ENCODE results near the gene MLIP.
"Not testable (repeated sequence)": the region's sequence is repeated elsewhere in the genome, so short reads cannot be mapped to it uniquely, and the experiment has no call there.

MLIP gene

GRCh38 chr6:54249812-54250211, 138.6 kb downstream of the MLIP start:
- WGBS (ENCODE audit: extremely low coverage, insufficient coverage, insufficient read length), result no CpG with 5 or more reads among the region's 2 CpGs
- H4K8ac ChIP-seq (ENCODE audit: low read depth, low read length), result not testable (repeated sequence)

GRCh38 chr6:54252496-54252895, 141.3 kb downstream of the MLIP start:
- no peak overlapping the region for H3K9ac ChIP-seq (ENCODE audit: low read length)
- H3K18ac ChIP-seq (ENCODE audit: low read length), result no peak overlapping the region
- no peaks in the 10 kb centered on the region for H3K36me3 ChIP-seq (ENCODE audit: control insufficient read depth in 1 of 2, insufficient read depth in 2 of 2, low read length in 2 of 2)
- H3K23ac ChIP-seq (ENCODE audit: low read length), result no peak overlapping the region
- no peak overlapping the region for H3K4me2 ChIP-seq (ENCODE audit: low read length)
- no CpG with 5 or more reads among the region's 1 CpG for WGBS (ENCODE audit: extremely low coverage, insufficient coverage, insufficient read length)
- no peak overlapping the region for H3K4me3 ChIP-seq (ENCODE audit: low read depth, low read length)
- no peak overlapping the region for H4K91ac ChIP-seq (ENCODE audit: low read depth, low read length)
- H3K4ac ChIP-seq (ENCODE audit: low read depth, low read length), result no peak overlapping the region
- no peaks in the 10 kb centered on the region for H3K79me1 ChIP-seq (ENCODE audit: low read length)
- no peak overlapping the region for H3K27ac ChIP-seq (ENCODE audit: low read depth, low read length)
- H3K14ac ChIP-seq (ENCODE audit: low read length), result no peak overlapping the region
- no peaks in the 10 kb centered on the region for H3K9me3 ChIP-seq (ENCODE audit: insufficient read depth, low read depth, low read length)
- H2AK5ac ChIP-seq (ENCODE audit: low read length), result no peak overlapping the region
- no peaks in the 10 kb centered on the region for H3K4me1 ChIP-seq (ENCODE audit: control insufficient read depth in 1 of 2, insufficient read depth in 2 of 2, low read length in 2 of 2)
- no peak for DNase-seq
- H2BK5ac ChIP-seq (ENCODE audit: low read depth, low read length, poor library complexity), result no peak overlapping the region
- H2AFZ ChIP-seq (ENCODE audit: insufficient read depth, low read length, poor library complexity), result no peak overlapping the region
- H4K8ac ChIP-seq (ENCODE audit: low read depth, low read length), result no peak overlapping the region
- no peaks in the 10 kb centered on the region for H3K27me3 ChIP-seq (ENCODE audit: insufficient read depth, low read length)
- H2BK120ac ChIP-seq (ENCODE audit: insufficient read depth, low read length, poor library complexity), result no peak overlapping the region
- no peaks in the 10 kb centered on the region for H3K79me2 ChIP-seq (ENCODE audit: control insufficient read depth, insufficient read depth, low read length, poor library complexity)
- H4K12ac ChIP-seq (ENCODE audit: low read depth, low read length), result no peak overlapping the region
- H2BK12ac ChIP-seq (ENCODE audit: low read length), result no peak overlapping the region

More at GRCh38 chr6:54249812-54250211, 138.6 kb downstream of the MLIP start:
- not testable (repeated sequence) for H3K18ac ChIP-seq (ENCODE audit: low read length); H4K91ac ChIP-seq (ENCODE audit: low read depth, low read length); H3K79me2 ChIP-seq (ENCODE audit: control insufficient read depth, insufficient read depth, low read length, poor library complexity); H2AK5ac ChIP-seq (ENCODE audit: low read length); H3K9ac ChIP-seq (ENCODE audit: low read length); H3K4me2 ChIP-seq (ENCODE audit: low read length); H3K23ac ChIP-seq (ENCODE audit: low read length); H2BK12ac ChIP-seq (ENCODE audit: low read length); DNase-seq; H2BK5ac ChIP-seq (ENCODE audit: low read depth, low read length, poor library complexity); H3K4me3 ChIP-seq (ENCODE audit: low read depth, low read length); H3K9me3 ChIP-seq (ENCODE audit: insufficient read depth, low read depth, low read length); H3K4ac ChIP-seq (ENCODE audit: low read depth, low read length); H3K4me1 ChIP-seq (ENCODE audit: control insufficient read depth in 1 of 2, insufficient read depth in 2 of 2, low read length in 2 of 2); H2AFZ ChIP-seq (ENCODE audit: insufficient read depth, low read length, poor library complexity); H3K36me3 ChIP-seq (ENCODE audit: control insufficient read depth in 1 of 2, insufficient read depth in 2 of 2, low read length in 2 of 2); H3K79me1 ChIP-seq (ENCODE audit: low read length); H4K12ac ChIP-seq (ENCODE audit: low read depth, low read length); H2BK120ac ChIP-seq (ENCODE audit: insufficient read depth, low read length, poor library complexity); H3K27ac ChIP-seq (ENCODE audit: low read depth, low read length); H3K27me3 ChIP-seq (ENCODE audit: insufficient read depth, low read length); H3K14ac ChIP-seq (ENCODE audit: low read length)

GRCh38 chr6:54252916-54253315, 141.7 kb downstream of the MLIP start:
- no peak overlapping the region for H4K91ac ChIP-seq (ENCODE audit: low read depth, low read length)
- no peak overlapping the region for H3K27ac ChIP-seq (ENCODE audit: low read depth, low read length)
- no peaks in the 10 kb centered on the region for H3K36me3 ChIP-seq (ENCODE audit: control insufficient read depth in 1 of 2, insufficient read depth in 2 of 2, low read length in 2 of 2)
- no peak overlapping the region for H3K23ac ChIP-seq (ENCODE audit: low read length)
- no peaks in the 10 kb centered on the region for H3K4me1 ChIP-seq (ENCODE audit: control insufficient read depth in 1 of 2, insufficient read depth in 2 of 2, low read length in 2 of 2)
- no peak overlapping the region for H2BK12ac ChIP-seq (ENCODE audit: low read length)
- H3K18ac ChIP-seq (ENCODE audit: low read length), result no peak overlapping the region
- H3K14ac ChIP-seq (ENCODE audit: low read length), result no peak overlapping the region
- no peak overlapping the region for H2AFZ ChIP-seq (ENCODE audit: insufficient read depth, low read length, poor library complexity)
- no peak for DNase-seq
- no peak overlapping the region for H3K9ac ChIP-seq (ENCODE audit: low read length)
- no peak overlapping the region for H3K4me3 ChIP-seq (ENCODE audit: low read depth, low read length)
- no peak overlapping the region for H3K4me2 ChIP-seq (ENCODE audit: low read length)
- H3K9me3 ChIP-seq (ENCODE audit: insufficient read depth, low read depth, low read length), result no peaks in the 10 kb centered on the region
- H3K79me2 ChIP-seq (ENCODE audit: control insufficient read depth, insufficient read depth, low read length, poor library complexity), result no peaks in the 10 kb centered on the region
- H4K12ac ChIP-seq (ENCODE audit: low read depth, low read length), result no peak overlapping the region
- H3K4ac ChIP-seq (ENCODE audit: low read depth, low read length), result no peak overlapping the region
- no peak overlapping the region for H2AK5ac ChIP-seq (ENCODE audit: low read length)
- H2BK120ac ChIP-seq (ENCODE audit: insufficient read depth, low read length, poor library complexity), result no peak overlapping the region
- no peak overlapping the region for H4K8ac ChIP-seq (ENCODE audit: low read depth, low read length)
- no peaks in the 10 kb centered on the region for H3K27me3 ChIP-seq (ENCODE audit: insufficient read depth, low read length)
- no peak overlapping the region for H2BK5ac ChIP-seq (ENCODE audit: low read depth, low read length, poor library complexity)
- no CpG with 5 or more reads among the region's 4 CpGs for WGBS (ENCODE audit: extremely low coverage, insufficient coverage, insufficient read length)
- H3K79me1 ChIP-seq (ENCODE audit: low read length), result no peaks in the 10 kb centered on the region

GRCh38 chr6:54254886-54255285, 143.6 kb downstream of the MLIP start:
- Histone ChIP-seq H3K36me3 (ENCODE audit: control insufficient read depth in 1 of 2, insufficient read depth in 2 of 2, low read length in 2 of 2) (no peaks in the 10 kb centered on the region), H3K79me1 (ENCODE audit: low read length) (no peaks in the 10 kb centered on the region), H2BK5ac (ENCODE audit: low read depth, low read length, poor library complexity) (no peak overlapping the region), H2BK120ac (ENCODE audit: insufficient read depth, low read length, poor library complexity) (no peak overlapping the region), H3K14ac (ENCODE audit: low read length) (no peak overlapping the region), H2AK5ac (ENCODE audit: low read length) (no peak overlapping the region), H3K79me2 (ENCODE audit: control insufficient read depth, insufficient read depth, low read length, poor library complexity) (no peaks in the 10 kb centered on the region), H4K91ac (ENCODE audit: low read depth, low read length) (no peak overlapping the region), H3K4me1 (ENCODE audit: control insufficient read depth in 1 of 2, insufficient read depth in 2 of 2, low read length in 2 of 2) (no peaks in the 10 kb centered on the region), H2AFZ (ENCODE audit: insufficient read depth, low read length, poor library complexity) (no peak overlapping the region), H3K9me3 (ENCODE audit: insufficient read depth, low read depth, low read length) (no peaks in the 10 kb centered on the region), H4K8ac (ENCODE audit: low read depth, low read length) (no peak overlapping the region), H3K27ac (ENCODE audit: low read depth, low read length) (no peak overlapping the region), H3K23ac (ENCODE audit: low read length) (no peak overlapping the region), H3K27me3 (ENCODE audit: insufficient read depth, low read length) (no peaks in the 10 kb centered on the region), H2BK12ac (ENCODE audit: low read length) (no peak overlapping the region), H4K12ac (ENCODE audit: low read depth, low read length) (no peak overlapping the region), H3K4ac (ENCODE audit: low read depth, low read length) (no peak overlapping the region), H3K9ac (ENCODE audit: low read length) (no peak overlapping the region), H3K4me3 (ENCODE audit: low read depth, low read length) (no peak overlapping the region), H3K4me2 (ENCODE audit: low read length) (no peak overlapping the region), H3K18ac (ENCODE audit: low read length) (no peak overlapping the region)
- WGBS (ENCODE audit: extremely low coverage, insufficient coverage, insufficient read length), result no CpG with 5 or more reads among the region's 2 CpGs
- DNase-seq, result no peak
